Medulla oblongata (tissue), 1 donor: ENCODE data around the gene CERK.

ENCODE experiments used
- DNase-seq: peaks from one replicate; pipeline ENCODE4 v3.0.0-alpha.2; 2015; ENCODE audit errors: extremely low spot score

The CERK gene

DNA sequence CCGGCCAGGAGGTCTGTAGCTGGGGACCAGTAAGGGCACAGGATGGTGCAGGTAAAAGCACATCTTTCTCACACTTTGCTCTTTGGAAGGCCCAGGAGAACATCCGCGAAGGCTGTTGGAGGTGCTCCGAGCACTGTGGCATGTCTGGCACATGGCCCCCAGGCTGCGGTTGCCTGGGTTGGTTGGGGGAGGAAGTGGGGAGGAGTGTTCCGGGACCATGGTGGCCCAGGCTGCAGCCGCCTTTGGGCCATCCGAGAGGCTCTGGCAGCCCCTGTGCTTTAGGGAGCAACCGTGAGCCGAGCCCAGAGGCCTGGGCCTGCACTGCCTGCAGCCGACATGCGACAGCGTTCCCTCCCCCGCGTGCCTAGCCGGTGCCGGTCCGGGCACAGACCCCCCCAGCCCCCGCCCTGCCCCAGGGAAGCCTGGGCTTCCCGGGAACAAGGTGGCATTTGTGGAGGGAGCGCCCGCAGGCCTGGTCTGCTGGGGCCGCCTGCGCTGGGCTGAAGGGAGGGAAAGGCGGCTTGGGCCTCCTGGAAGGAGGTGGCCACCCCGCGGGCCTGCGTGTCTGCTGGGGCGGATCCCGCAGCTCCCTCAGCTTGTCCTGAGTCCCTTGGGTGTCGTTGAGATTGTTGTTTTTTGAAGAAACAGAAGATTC, 59.9 kb downstream of the CERK start:
- DNase-seq, result no peak

DNA sequence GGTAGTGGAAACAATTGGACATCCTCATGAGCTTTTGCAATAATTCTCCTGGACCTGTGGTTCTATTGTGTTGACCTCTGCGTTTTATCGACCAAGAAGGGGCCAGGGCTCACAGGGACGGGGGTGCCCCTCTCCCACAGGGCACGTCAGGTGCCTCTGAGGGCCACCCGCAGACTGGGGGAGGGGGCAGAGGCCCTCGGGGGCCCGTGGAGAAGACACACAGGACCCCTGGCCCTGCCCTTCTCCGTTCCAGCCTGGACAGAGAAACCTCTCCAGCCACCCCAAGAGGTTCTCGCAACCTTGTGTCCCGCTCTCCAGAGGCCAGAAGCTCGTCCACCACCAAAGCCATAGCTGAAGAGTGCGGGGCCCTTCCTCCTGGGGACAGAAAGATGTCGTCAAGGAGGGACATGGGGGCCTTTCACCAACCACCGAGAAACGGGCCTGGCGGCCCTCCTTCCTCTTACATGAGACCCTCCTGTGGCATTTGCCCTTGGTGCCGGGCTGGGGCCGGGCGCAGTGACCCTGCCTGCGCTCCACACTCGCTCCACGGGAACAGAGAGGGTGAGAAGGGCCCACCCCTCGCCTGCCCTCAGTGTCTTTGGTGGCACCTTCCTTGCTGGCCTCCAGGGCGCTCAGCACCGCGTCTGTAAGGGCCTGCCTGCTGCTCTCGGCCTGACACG, 60.6 kb downstream of the CERK start:
- no peak for DNase-seq

DNA sequence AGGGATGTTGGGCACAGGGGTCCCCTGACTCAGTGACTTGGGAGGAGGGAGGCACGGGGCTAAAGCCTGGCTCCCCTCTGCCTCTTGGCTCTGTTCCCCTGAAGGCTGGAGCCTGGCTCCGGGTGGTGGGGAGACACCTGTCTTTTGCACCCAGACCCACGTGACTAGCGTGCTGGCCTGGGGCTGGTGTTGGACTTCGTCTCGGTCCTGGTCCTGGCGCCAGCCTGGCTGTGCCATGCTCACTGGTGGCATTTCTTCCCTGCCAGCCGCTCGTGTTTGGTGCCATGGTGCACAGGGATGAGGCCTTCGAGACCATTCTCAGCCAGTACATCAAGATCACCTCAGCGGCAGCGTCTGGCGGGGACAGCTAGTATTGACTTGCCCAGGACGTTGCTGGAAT, 61.2 kb downstream of the CERK start:
- peak; percentile 44 for DNase-seq

DNA sequence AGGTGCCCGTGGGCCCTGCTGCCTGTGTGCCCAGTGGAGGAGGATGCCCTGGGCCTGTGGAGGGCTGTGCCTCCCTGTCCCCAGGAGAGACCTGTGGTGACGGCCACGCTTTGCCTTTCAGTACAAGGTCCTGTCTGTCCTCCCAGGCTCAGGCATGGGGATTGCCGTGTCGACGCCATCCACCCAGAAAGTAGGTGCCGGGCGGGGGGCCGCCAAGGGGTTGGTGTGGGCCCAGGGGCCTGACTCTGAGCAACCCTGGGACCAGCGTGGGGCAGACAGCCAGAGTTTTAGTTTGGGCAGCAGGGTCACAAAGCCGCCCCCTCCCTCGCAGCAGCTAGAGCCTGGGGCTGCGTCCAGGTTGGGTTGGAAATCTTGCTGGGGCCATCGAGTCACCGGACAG, 61.6 kb downstream of the CERK start:
- no peak for DNase-seq

DNA sequence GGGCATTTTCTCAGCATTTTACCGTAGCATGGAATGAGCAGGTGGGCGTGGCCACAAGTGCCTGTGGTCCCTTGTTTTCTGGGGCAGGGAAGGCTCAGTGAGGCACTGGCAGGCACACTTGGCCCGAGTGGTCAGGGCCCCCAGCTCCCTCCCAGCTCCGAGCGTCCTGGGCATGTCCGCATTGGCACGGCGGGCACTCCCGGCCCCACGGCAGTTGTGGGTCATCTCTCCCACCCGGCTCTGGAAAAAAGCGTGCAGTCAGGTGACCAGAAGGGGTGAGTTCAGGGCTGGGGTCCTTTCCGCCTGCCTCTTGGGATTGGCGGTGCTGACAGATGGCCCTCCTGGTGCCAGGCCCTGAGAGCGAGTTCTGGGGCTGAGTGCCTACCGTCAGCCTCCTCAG, 62.1 kb downstream of the CERK start:
- DNase-seq, result no peak

DNA sequence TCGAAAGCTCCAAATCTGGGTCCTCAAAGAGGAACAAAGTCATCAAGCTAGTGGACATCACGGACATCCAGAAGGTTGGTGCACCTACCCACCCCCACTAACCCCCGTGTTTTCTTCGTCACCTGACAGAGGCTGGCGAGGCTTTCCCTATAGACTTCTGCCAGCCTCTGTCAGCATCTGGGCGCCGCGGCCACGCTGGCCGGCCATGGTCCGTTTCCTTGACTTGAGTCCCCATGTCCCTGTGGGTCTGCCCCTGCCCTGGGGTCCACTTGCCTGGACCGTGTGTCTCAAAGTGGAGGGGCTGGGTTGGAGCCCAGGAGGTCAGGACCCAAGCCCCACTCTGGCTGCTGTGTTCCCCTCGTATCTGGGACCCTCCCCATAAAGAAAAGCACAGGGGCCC, 62.6 kb downstream of the CERK start:
- DNase-seq, result no peak

DNA sequence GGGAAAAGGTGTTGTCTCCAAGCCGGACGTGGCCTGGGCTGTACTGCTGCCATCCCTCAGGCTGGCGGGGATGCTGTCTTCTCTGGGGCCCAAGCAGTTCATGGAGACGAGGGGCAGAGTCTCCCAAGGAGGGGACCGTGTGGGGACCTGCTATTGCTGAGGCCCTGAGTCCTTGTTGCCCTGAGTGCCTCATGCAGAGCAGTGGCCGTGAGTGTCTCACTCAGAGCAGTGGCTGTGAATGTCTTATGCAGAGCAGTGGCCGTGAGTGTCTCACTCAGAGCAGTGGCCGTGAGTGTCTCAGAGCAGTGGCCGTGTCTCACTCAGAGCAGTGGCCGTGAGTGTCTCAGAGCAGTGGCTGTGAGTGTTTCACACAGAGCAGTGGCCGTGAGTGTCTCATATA, 63.1 kb downstream of the CERK start:
- no peak for DNase-seq

DNA sequence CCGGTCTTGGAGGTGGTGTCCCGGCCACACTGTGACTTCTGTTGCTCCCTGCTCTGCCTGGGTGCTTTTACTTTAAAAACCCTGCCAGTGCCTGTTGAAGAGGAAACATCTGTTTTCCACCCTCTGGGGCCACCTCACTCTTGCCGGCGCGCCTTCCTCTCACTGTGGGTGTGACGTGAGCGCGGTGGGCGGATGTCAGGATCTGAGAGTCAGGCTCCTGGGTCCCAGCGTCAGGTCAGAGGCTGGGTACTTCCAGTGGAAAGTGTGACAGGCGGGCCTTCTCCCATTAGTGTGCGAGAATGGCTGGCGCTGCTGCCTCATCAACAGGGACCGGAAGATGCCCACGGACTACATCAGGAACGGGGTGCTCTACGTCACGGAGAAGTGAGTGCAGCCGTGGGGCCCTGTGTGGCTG, 63.7 kb downstream of the CERK start:
- peak; percentile 38 for DNase-seq

DNA sequence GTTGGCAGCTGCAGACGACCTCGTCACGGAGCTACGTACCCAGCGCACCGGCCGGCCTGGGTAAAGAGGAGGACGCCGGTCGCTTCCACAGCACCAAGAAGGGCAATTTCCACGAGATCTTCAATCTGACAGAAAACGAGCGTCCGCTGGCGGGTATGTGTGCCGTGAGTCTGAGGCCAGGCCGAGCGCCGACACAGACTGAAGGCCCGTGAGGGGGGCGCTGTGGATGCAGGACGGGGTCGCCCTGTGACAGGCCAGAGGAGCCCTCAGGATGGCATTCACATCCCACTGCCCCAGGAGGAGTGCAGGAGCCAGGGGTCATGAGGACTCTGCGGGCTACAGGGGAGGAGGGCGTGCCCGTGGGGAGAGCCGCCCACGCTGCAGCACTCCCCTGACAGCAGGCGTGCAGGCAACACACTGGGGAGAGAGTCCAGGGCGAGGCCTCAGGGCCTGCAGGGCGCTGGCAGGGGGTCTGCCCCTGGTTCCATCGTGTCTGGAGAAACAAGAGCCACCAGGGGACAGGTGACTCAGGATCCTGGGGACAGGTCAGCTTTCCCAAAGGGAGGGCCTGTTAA, 64.3 kb downstream of the CERK start:
- no peak for DNase-seq

DNA sequence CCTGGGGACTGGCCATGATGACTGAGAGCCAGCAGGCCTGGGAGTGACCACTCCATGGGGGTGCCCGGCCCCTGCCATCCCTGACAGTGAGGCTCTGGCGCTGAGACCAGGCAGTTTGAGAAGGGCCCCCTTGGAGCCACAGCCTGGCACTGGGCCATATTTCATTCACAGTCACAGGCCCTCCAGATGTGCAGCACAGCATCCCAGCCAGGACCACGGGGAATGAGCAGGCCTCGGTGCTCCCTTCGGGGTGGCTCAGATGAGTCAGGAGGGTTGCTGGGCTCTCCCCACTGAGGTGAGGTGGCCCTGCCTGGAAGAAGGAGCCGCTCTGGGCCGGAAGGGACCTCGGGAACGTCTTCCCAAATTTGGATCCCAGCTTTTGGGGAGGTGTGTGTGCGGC, 64.8 kb downstream of the CERK start:
- no peak for DNase-seq

DNA sequence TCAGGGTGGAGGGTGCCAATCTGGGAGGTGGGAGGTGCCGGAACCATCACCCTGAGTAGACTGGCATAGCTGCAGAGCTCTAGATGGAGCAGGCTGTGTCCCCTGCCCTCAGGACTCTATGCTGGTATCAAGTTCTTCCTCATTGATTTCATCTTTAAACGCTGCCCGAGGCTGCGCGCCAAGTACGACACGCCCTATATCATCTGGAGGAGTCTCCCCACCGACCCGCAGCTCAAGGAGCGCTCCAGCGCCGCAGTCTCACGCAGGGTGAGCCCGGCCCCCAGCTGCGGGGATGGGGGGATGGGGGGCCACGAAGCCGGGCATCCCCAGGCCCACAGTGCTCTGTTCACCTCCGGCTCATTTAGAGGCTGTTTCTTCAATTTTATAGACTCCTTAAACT, 65.3 kb downstream of the CERK start:
- DNase-seq, result no peak

DNA sequence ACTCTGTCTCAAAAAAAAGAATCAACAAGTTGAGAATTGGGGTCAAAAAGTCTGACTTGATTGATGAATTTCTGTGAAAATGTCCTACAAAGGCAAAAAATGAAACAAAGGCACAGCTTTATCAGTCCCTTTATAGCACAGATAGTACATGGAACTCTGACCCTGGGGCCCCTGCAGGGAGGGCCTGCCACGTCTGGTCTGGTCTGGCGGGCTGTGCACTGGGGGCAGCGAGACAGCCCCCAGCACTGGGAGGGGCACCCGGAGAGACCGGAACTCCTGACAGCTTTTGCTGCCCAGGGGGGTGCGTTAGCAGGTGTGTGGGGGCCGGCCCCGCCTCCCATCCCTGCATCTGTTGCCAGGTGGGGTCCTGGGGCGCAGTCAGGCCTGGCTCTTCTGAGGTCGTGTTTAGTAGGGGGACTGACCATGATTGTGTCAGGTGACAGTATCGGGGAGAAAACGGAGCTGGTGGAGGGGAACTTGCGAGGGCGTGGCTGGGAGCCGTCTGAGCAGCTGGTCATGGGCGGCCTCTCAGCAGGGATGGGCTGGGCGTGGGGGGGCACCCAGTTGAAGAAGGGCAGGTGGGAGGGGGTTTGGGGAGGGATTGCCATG, 66.1 kb downstream of the CERK start:
- DNase-seq, result no peak

DNA sequence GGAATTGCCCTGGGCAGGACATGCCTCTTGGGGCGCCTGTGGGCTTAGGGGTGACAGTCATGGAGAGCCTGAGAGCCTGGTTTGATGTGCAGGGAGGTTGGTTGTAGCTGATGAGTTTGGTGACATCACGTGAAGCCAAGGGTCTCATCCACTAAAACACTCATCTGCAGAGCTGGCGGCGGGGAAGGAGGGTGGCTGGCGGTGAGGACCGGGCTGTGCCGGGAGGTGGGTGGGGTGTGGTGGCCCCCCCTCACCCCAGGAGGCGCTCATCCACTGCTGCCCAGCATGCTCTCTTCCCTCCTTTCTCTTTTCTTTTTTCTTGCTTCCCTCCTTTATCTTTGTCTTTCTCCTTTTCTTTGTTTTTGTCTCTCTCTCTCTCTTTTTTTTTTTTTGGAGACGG, 68.9 kb downstream of the CERK start:
- DNase-seq, result no peak

DNA sequence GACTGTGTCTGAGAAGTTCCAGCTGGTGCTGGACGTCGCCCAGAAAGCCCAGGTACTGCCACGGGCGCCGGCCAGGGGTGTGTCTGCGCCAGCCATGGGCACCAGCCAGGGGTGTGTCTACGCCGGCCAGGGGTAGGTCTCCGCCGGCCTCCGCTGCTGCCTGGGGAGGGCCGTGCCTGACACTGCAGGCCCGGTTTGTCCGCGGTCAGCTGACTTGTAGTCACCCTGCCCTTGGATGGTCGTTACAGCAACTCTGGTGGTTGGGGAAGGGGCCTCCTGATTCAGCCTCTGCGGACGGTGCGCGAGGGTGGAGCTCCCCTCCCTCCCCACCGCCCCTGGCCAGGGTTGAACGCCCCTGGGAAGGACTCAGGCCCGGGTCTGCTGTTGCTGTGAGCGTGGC, 69.9 kb downstream of the CERK start:
- no peak for DNase-seq

DNA sequence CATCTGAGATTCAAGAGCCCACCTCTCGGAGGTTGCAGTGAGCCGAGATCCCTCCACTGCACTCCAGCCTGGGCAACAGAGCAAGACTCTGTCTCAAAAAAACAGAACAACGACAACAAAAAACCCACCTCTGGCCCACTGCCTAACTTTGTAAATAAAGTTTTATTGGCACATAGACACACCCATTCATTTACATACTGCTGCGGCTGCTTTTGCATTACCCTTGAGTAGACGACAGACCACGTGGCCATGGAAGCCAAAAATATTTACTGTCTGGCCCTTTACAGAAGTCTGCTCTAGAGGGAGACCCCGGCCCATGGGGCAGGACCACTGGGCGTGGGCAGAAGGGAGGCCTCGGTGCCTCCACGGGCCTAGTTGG, 70.8 kb downstream of the CERK start:
- DNase-seq, result no peak

DNA sequence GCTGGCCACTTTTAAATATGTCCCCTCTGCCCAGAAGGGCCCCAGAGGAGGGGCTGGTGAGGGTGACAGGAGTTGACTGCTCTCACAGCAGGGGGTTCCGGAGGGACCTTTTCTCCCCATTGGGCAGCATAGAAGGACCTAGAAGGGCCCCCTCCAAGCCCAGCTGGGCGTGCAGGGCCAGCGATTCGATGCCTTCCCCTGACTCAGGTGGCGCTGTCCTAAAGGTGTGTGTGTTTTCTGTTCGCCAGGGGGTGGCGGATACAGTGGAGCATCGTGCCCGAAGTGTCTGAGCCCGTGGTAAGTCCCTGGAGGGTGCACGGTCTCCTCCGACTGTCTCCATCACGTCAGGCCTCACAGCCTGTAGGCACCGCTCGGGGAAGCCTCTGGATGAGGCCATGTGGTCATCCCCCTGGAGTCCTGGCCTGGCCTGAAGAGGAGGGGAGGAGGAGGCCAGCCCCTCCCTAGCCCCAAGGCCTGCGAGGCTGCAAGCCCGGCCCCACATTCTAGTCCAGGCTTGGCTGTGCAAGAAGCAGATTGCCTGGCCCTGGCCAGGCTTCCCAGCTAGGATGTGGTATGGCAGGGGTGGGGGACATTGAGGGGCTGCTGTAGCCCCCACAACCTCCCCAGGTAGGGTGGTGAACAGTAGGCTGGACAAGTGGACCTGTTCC, 71.3 kb downstream of the CERK start:
- DNase-seq, result no peak

DNA sequence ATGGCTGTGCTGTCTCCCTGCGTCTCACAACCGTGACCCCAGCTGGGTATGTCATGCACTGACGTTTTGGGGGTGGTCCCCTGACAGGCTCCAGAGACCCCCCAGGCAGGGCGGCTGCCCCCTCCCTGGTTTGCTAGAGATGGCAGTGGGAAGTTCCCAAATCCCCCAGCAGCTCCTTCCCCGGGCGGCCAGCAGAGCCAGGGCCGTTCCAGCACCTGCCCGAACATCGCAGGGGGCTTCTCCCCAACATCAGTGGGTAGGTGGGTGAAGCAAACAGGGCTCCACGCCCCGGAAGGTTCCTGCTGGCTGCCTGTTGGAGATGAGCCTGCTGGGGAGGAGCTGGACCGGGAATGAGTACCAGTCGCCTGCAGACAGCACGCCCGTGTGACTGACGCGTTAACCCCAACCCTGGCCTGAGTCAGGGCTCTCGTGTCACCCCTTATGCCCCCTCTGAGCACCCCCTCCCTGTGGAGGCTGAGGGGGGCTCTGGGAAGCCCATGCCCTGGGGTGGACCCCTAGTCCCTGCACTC, 72.2 kb downstream of the CERK start:
- no peak for DNase-seq

DNA sequence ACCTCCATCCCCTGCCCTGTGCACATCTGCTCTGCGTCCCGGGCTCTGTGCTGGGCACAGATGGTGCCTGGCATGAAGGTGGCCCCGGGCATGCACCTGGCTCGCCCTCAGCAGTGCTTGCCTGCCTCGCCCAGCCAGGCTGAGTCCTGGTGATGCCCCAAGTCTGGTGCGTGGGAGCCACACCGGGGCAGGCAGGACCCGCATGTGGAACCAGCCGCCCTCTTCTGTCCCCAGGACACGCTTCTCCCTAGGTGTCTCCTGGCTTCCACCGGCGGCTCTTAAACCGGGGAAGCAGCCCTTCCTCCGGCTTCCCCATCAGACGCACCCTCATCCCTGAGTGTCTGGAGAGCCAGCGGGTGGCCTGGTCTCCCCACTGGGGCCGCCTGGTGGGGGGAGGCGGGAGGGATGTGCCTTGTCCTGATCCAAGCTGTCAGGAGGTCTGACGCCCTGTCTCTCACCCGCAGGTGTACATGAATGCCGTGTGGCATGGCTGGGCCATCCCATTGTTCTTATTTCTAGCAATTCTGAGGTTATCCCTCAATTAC, 72.8 kb downstream of the CERK start:
- DNase-seq, result no peak

DNA sequence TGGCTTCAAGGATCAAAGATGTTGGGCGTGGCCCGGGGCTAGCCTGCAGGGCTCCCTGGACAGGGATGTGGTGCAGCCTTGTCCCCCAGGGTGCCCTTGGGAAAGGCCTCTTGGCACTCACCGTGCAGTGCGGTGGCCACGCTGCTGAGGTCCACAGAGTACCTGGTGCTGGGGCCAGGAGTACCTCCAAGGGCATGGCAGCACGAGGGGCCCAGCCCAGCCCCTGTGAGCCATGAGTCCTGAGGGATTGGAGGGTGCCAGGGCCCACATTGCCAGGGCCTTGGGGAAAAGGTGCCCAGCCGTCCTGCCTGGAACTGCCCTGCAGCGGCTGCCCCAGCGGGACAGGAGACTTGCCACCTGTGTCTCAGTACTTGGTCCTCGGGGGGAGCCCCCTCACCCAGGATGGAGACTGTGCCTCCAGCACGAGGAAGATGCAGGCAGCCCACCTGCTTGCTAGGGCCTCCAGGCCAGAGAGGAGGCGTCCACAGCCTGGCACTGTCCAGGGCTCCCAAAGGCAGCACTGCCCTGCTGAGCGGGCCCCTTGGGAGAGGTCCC, 73.7 kb downstream of the CERK start:
- DNase-seq, result no peak

DNA sequence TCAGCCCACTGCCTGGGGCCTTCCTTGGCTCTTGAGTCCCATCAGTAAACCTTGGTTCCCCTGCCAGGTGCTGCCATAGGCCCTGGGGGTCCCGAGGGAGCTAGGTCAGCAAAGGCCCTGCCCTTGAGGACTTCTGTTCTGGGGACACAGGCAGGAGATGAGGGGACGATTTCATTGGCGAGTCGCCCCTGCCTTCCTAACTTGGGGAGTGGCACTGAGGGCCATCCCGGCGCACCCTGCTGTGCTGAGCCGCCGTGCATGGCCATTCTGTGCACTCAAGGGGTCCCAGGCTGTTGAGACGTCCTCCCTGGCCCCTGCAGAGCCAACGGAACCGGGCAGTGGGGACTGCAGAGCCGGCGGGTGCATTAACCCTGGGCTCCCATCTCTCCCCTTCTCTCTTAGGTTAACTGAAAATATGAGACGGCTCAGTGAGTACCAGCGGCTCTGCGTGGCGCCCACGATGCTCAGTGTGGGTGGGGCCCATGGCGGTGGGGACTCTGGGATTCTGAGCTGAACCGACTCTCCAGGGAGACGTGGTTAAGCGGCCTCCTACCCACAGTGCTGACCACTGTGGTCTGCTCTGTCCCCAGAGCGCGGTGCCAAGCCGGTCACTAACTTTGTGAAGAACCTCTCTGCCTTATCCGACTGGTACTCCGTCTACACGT, 74.5 kb downstream of the CERK start:
- DNase-seq, result no peak

DNA sequence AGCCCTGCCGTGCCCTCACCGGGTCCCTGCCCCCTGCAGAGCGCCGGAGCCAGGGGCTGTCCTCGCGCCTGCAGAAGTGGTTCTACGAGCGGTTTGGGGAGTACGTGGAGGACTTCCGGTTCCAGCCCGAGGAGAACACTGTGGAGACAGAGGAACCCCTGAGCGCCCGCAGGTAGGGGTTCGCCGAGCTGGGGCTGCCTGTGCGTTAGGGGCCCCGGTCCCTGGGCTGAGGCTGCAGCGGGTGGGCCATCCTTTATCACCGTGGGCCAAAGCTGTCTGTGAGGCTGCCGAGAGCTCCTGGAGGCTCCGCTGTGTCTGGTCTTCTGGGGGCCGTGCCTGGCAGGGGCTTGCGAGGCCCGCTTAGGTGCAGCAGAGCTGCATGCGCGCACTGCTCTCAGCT, 75.1 kb downstream of the CERK start:
- DNase-seq, result no peak
